ENCODE data around the gene PLD2. TPM values are rescaled to one million over a fixed set of nuclear protein-coding genes. Genes with fewer than 3 reads are reported as not detected.
"Not testable (repeated sequence)": the region's sequence is repeated elsewhere in the genome, so short reads cannot be mapped to it uniquely, and the experiment has no call there.

Gene PLD2
- total RNA-seq, 1 experiment from 2014 or later, result 14.8 TPM

GRCh38 chr17:4810696-4811290 lies 3.8 kb downstream of the PLD2 start:
- no peak for DNase-seq
- Histone ChIP-seq H3K9me3 (replicated peaks) (no peaks in the 10 kb centered on the region), H3K27me3 (no peaks in the 10 kb centered on the region), H3K4me1 (no peaks in the 10 kb centered on the region), H3K27ac (no peak overlapping the region), H3K36me3 (no peaks in the 10 kb centered on the region), H3K4me3 (no peak overlapping the region)

GRCh38 chr17:4811471-4811870 lies 4.5 kb downstream of the PLD2 start:
- H3K9me3 ChIP-seq (replicated peaks), result no peaks in the 10 kb centered on the region
- no peaks in the 10 kb centered on the region for H3K36me3 ChIP-seq
- H3K27ac ChIP-seq, result no peak overlapping the region
- H3K4me3 ChIP-seq, result no peak overlapping the region
- no peak for DNase-seq
- no peaks in the 10 kb centered on the region for H3K4me1 ChIP-seq
- no peaks in the 10 kb centered on the region for H3K27me3 ChIP-seq

DNA sequence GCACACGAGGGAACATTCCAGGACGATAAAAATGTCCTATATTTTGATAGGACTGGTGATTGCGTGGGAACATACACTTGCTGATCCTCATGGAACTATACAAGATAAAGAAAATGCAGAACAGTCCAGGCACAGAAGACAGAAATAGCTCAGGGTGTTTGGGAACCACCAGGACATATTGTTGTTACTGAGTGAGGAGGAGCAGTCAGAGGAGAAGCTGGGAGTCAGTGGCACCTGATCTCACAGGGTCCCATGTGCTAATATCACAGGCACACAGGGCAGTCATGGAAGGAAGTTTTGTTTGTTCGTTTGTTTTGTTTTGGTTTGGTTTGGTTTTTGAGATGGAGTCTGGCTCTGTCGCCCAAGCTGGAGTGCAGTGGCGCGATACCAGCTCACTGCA lies 5.7 kb downstream of the PLD2 start:
- Histone ChIP-seq H3K36me3 (no peaks in the 10 kb centered on the region), H3K4me1 (no peaks in the 10 kb centered on the region), H3K4me3 (no peak overlapping the region), H3K27me3 (no peaks in the 10 kb centered on the region), H3K27ac (no peak overlapping the region), H3K9me3 (replicated peaks) (no peaks in the 10 kb centered on the region)
- DNase-seq, result no peak

GRCh38 chr17:4815043-4815675 lies 8.2 kb downstream of the PLD2 start:
- Histone ChIP-seq H3K4me3 (no peak overlapping the region), H3K36me3 (no peaks in the 10 kb centered on the region), H3K27ac (no peak overlapping the region), H3K4me1 (no peaks in the 10 kb centered on the region), H3K27me3 (no peaks in the 10 kb centered on the region), H3K9me3 (replicated peaks) (no peaks in the 10 kb centered on the region)
- DNase-seq, result no peak

DNA sequence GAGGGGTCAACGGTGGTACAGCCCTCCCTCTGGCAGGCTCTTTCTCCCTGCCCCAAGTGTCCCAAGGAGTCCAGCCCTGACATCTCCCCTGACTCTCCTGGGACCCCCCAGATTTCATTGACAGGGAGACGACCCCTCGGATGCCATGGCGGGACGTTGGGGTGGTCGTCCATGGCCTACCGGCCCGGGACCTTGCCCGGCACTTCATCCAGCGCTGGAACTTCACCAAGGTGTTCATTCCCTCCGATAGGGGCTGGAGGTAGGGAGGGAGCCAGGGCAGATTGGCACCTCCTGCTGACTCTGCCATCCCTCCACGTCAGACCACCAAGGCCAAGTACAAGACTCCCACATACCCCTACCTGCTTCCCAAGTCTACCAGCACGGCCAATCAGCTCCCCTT lies 9.9 kb downstream of the PLD2 start:
- Histone ChIP-seq H3K27ac (no peak overlapping the region), H3K4me1 (no peaks in the 10 kb centered on the region), H3K27me3 (no peaks in the 10 kb centered on the region), H3K9me3 (replicated peaks) (no peaks in the 10 kb centered on the region), H3K36me3 (no peaks in the 10 kb centered on the region), H3K4me3 (no peak overlapping the region)
- DNase-seq, result no peak

DNA sequence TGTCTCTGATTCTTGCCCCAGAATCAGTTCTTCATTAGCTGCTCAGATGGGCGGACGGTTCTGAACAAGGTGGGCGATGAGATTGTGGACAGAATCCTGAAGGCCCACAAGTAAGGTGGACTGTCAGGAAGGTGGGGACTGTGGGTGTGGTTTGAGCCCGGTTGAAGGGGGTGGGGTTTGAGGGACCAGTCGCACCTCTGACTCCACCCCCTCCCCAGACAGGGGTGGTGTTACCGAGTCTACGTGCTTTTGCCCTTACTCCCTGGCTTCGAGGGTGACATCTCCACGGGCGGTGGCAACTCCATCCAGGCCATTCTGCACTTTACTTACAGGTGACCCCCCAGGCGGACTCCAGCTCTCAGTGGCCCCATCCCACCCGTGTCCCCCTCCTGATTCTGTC lies 11.3 kb downstream of the PLD2 start:
- no peak for DNase-seq
- Histone ChIP-seq H3K4me1 (no peaks in the 10 kb centered on the region), H3K27me3 (no peaks in the 10 kb centered on the region), H3K36me3 (no peaks in the 10 kb centered on the region), H3K27ac (no peak overlapping the region), H3K4me3 (no peak overlapping the region), H3K9me3 (replicated peaks) (no peaks in the 10 kb centered on the region)

DNA sequence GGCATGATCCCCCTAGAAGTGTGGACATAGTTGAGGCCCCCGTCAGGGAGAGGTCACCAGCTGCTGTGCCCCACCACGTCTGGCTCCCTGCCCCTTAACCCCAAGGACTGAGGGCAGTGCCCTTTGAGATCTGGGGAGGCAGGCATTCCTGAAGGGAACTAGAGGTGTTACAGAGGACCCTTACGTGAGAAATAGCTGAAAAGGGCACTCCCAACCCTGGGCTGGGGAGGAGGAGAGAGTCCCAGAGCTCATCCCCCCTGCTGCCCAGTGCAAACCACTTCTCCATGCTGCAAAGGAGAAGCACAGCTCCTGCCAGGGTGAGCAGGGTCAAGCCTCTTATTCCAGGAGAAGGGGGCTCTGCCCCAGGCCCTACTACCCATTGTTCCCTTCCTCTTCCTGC lies 15.9 kb downstream of the PLD2 start:
- Histone ChIP-seq H3K4me3 (no peak overlapping the region), H3K9me3 (replicated peaks) (no peaks in the 10 kb centered on the region), H3K27me3 (no peaks in the 10 kb centered on the region), H3K27ac (no peak overlapping the region), H3K36me3 (no peaks in the 10 kb centered on the region), H3K4me1 (no peaks in the 10 kb centered on the region)
- no peak for DNase-seq

- H3K9me3 ChIP-seq (replicated peaks), result no peaks in the 10 kb centered on the region
- H3K27ac ChIP-seq, result no peak overlapping the region
- H3K4me1 ChIP-seq, result no peaks in the 10 kb centered on the region
- no peak for DNase-seq
- H3K27me3 ChIP-seq, result no peaks in the 10 kb centered on the region
- no peak overlapping the region for H3K4me3 ChIP-seq
- no peaks in the 10 kb centered on the region for H3K36me3 ChIP-seq
These were observed 16.6 kb downstream of the PLD2 start for GRCh38 chr17:4823373-4824089.

DNA sequence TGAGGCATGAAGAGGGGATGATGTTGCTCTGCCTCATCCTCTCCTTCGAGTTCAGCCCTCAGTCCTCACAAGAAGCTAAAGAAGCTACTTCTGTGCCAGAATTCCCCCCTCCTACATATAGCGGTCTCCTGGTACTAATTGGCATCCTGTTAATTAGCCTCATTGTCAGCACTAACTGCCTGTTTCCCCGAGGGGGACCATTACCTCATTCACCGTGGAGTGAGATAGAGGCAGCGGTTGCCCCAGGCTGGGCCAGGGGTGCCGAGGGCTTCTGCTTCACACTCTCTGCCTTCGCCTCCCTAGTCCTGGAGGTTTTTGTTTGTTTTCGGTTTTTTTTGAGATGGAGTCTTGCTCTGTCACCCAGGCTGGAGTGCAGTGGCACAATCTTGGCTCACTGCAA lies 20.4 kb downstream of the PLD2 start:
- Histone ChIP-seq H3K4me3 (no peak overlapping the region), H3K4me1 (no peaks in the 10 kb centered on the region), H3K27ac (no peak overlapping the region), H3K9me3 (replicated peaks) (no peaks in the 10 kb centered on the region), H3K27me3 (no peaks in the 10 kb centered on the region), H3K36me3 (no peaks in the 10 kb centered on the region)
- no peak for DNase-seq

DNA sequence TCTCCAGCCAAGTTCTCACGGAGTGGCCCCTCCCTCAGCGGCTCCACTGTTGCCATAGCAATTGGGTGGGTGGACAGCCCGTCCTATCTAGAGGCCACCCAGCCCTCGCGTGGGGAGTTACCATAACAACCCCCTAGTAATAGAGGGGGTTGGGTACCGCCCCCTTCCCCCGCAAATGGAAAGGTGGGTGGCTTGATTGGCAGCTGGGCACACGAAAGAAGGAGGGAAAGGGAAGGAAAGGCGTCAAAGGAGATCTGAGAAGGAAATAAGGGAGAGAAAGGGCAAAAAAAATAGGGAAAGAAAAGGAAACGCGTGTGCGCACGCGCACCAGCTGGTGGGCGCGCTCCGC lies 25.9 kb downstream of the PLD2 start:
- H3K36me3 ChIP-seq; DNase-seq; H3K27me3 ChIP-seq; H3K9me3 ChIP-seq (replicated peaks); H3K4me1 ChIP-seq: not testable (repeated sequence)
- H3K4me3 ChIP-seq, result peak overlapping the region; percentile 87
- H3K27ac ChIP-seq, result peak overlapping the region; percentile 19; the same call in 1 of the 2 replicates

DNA sequence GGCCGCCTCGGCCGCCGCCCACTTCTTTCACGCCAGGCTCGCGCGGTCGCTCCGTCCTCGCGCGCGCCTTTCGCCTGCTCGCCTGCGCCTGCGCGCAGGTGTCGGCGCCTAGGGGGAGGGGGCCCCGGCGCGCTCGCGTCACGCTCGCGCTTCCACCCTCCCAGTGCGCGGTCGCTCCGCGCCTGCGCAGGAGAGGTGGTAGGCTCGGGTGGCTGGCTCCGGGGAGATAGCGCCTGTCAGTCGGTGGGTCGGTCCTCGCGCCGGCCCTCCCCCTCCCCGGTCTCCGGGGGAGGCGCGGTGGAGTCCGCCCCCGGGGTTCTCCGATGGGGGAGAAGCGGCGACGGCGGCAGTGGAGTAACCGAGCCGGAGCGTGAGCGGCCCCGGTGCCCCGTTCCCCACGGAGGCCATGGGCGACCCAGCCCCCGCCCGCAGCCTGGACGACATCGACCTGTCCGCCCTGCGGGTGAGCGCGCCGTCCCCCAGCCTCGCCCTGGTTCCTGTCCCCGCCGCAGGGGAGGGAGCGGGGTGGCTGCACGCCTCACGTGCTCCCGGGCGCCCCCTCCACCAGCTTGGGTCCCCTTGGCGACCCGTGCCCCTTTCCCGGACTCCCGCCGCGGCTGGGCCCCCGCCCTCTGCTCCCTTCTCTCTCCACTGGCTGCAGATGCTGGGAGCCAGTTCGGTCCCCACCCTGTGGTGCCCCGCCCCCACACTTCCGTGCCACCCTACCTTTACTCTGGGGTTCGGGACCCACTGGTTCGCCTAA lies 26.4 kb downstream of the PLD2 start, which contains the start of gene MINK1:
Gene MINK1, plus strand, starts transcription at position 163 of the 763 bp plus-strand sequence. Its CDS starts 244 bp downstream, at position 407.
- H3K27ac ChIP-seq, result peak within 1 kb of the TSS; percentile 21; the same call in 1 of the 2 replicates
- H3K27me3 ChIP-seq, result no peaks in the 10 kb centered on the region
- DNase-seq, result peak; percentile 78 to 88

DNA sequence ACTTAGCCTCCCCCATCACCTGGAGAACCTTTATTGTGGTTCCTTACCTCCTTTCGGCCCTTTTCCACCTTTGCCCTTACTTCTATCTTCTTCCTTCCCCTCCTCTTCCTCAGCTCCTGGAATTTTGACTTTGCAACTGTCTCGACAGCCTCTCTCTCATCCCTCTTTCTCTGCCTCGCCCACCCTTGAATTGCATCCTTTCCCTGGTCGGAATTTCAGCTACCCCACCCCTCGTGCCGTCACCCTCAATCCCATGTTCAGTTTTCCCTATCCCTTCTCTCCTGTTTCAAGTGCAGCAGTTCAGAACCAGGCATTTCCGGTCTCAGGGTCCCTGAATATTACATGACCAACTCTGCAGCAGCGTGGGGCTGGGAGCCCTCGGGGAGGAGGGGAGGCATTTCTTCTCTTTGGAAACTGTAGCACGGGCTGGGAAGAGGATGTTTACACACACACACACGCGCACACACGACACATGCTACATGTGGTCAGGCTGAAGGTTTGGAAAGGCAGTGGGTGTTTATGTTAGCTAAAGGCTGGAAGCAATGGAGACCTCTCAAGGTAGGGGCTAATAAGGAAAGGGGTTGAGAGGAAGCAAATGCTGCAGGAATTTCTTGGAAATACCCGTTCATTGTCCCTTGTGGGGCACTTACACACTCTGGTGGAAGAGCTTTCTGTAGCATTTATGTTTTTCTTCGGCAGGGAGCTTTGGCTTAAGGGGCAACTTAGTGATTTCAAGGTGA lies 27.2 kb downstream of the PLD2 start:
- Histone ChIP-seq H3K4me1 (peaks cover 3% of the 10 kb centered on the region; the same call in 1 of the 2 replicates), H3K4me3 (peak overlapping the region; percentile 87), H3K36me3 (no peaks in the 10 kb centered on the region), H3K9me3 (replicated peaks) (no peaks in the 10 kb centered on the region), H3K27ac (peak overlapping the region; percentile 21; the same call in 1 of the 2 replicates), H3K27me3 (no peaks in the 10 kb centered on the region)
- DNase-seq, result peak; percentile 27 to 48

More for the DNA sequence above, 26.4 kb downstream of the PLD2 start, which contains the start of gene MINK1:
- Histone ChIP-seq H3K4me3 (peak within 1 kb of the TSS; percentile 87), H3K36me3 (no peaks in the 10 kb centered on the region), H3K9me3 (replicated peaks) (no peaks in the 10 kb centered on the region), H3K4me1 (peaks cover 3% of the 10 kb centered on the region; the same call in 1 of the 2 replicates)

- Histone ChIP-seq H3K36me3 (no peaks in the 10 kb centered on the region), H3K27ac (no peak overlapping the region), H3K4me1 (peaks cover 3% of the 10 kb centered on the region; the same call in 1 of the 2 replicates), H3K4me3 (peak overlapping the region; percentile 87; the same call in 1 of the 2 replicates), H3K27me3 (no peaks in the 10 kb centered on the region), H3K9me3 (replicated peaks) (no peaks in the 10 kb centered on the region)
- no peak for DNase-seq
These were observed 27.7 kb downstream of the PLD2 start for GRCh38 chr17:4834681-4835020.

- Histone ChIP-seq H3K36me3 (no peaks in the 10 kb centered on the region), H3K27ac (no peak overlapping the region), H3K4me1 (peaks cover 3% of the 10 kb centered on the region; the same call in 1 of the 2 replicates), H3K4me3 (no peak overlapping the region), H3K27me3 (no peaks in the 10 kb centered on the region), H3K9me3 (replicated peaks) (no peaks in the 10 kb centered on the region)
- no peak for DNase-seq
These were observed 29.3 kb downstream of the PLD2 start for GRCh38 chr17:4836221-4836620.

All from SJCRH30 (cell line).